Measurements from ENCODE around the gene ZNF442. TPM values are rescaled to one million over a fixed set of nuclear protein-coding genes. Genes with fewer than 3 reads are reported as not detected.
"Not testable (repeated sequence)": the region's sequence is repeated elsewhere in the genome, so short reads cannot be mapped to it uniquely, and the experiment has no call there.

The ZNF442 gene
- total RNA-seq, 3 donors from 2014 or later (not counting 1 experiment from before 2014, with no cell fraction given), result 1.4 to 3.4 (median 2.8) TPM

DNA sequence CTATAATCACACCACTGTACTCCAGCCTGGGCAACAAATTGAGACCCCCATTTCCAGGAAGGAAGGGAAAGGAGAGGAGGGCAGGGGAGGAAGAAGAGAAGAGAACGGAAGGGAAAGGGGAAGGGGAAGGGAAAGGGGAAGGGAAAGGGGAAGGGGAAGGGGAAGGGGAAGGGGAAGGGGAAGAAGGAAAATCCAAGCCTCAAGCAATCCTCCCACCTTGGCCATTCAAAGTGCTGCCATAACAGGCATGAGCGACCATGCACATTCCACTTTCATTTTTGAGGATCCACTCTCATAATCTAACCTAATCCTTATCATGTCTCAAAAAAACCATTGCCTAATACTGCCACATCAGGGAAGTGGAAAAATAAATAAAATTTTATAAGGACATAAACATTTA is 20.9 kb upstream of the ZNF442 start:
- H3K9me3 Mint-ChIP-seq; ATAC-seq; H3K4me3 Mint-ChIP-seq; H3K9me3 ChIP-seq (ENCODE audit: control insufficient read depth, insufficient read depth, low read length); H3K27ac ChIP-seq (ENCODE audit: low read length); H3K27me3 Mint-ChIP-seq (ENCODE audit: low read depth in 2 of 2); H3K4me3 ChIP-seq (ENCODE audit: low read length); DNase-seq; H3K27me3 ChIP-seq (ENCODE audit: control insufficient read depth, insufficient read depth, low read length); H3K4me1 ChIP-seq (ENCODE audit: control insufficient read depth, insufficient read depth, low read length); intact Hi-C loops (cut with micrococcal nuclease); H3K4me1 Mint-ChIP-seq; H3K27ac Mint-ChIP-seq: not testable (repeated sequence)
- no CpG with 5 or more reads among the region's 2 CpGs for WGBS (ENCODE audit: insufficient coverage)
- H3K36me3 Mint-ChIP-seq, result peaks cover 33% of the 10 kb centered on the region
- peaks cover 11% of the 10 kb centered on the region for H3K36me3 ChIP-seq (ENCODE audit: control insufficient read depth, insufficient read depth, low read length)

DNA sequence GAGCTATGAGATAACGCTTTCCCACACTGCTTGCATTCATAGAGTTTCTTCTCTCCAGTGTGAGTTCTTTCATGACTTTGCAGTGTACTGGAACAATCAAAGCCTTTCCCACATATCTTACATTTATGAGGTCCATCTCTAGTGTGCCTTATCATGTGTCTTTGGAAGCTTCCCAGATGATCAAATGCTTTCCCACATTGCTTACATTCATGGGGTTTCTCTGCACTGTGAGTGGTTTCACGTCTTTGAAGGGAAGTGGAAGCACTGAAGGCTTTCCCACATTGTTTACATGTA is 14.9 kb upstream of the ZNF442 start:
- Mint-ChIP-seq H3K36me3 (peaks cover 43% of the 10 kb centered on the region), H3K27me3 (ENCODE audit: low read depth in 2 of 2) (no peaks in the 10 kb centered on the region), H3K4me3 (no peak overlapping the region), H3K9me3 (peaks cover 16 to 28% of the 10 kb centered on the region in 2 donors), H3K27ac (no peak overlapping the region), H3K4me1 (no peaks in the 10 kb centered on the region)
- TF ChIP-seq, protein P1, sequence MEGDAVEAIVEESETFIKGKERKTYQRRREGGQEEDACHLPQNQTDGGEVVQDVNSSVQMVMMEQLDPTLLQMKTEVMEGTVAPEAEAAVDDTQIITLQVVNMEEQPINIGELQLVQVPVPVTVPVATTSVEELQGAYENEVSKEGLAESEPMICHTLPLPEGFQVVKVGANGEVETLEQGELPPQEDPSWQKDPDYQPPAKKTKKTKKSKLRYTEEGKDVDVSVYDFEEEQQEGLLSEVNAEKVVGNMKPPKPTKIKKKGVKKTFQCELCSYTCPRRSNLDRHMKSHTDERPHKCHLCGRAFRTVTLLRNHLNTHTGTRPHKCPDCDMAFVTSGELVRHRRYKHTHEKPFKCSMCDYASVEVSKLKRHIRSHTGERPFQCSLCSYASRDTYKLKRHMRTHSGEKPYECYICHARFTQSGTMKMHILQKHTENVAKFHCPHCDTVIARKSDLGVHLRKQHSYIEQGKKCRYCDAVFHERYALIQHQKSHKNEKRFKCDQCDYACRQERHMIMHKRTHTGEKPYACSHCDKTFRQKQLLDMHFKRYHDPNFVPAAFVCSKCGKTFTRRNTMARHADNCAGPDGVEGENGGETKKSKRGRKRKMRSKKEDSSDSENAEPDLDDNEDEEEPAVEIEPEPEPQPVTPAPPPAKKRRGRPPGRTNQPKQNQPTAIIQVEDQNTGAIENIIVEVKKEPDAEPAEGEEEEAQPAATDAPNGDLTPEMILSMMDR (IDR thresholded peaks at IDR 0.05), result no peak
- Histone ChIP-seq H3K4me3 (ENCODE audit: low read length) (no peak overlapping the region), H3K27me3 (ENCODE audit: control insufficient read depth, insufficient read depth, low read length) (no peaks in the 10 kb centered on the region), H3K9me3 (ENCODE audit: control insufficient read depth, insufficient read depth, low read length) (peaks cover 17% of the 10 kb centered on the region), H3K4me1 (ENCODE audit: control insufficient read depth, insufficient read depth, low read length) (no peaks in the 10 kb centered on the region), H3K27ac (ENCODE audit: low read length) (no peak overlapping the region), H3K36me3 (ENCODE audit: control insufficient read depth, insufficient read depth, low read length) (peaks cover 7% of the 10 kb centered on the region)
- no peak for ATAC-seq
- DNase-seq, result no peak
- intact Hi-C loops (cut with micrococcal nuclease), result no loop called here
- WGBS (ENCODE audit: insufficient coverage), result 90% methylated on average over 2 of the region's 2 CpGs

DNA sequence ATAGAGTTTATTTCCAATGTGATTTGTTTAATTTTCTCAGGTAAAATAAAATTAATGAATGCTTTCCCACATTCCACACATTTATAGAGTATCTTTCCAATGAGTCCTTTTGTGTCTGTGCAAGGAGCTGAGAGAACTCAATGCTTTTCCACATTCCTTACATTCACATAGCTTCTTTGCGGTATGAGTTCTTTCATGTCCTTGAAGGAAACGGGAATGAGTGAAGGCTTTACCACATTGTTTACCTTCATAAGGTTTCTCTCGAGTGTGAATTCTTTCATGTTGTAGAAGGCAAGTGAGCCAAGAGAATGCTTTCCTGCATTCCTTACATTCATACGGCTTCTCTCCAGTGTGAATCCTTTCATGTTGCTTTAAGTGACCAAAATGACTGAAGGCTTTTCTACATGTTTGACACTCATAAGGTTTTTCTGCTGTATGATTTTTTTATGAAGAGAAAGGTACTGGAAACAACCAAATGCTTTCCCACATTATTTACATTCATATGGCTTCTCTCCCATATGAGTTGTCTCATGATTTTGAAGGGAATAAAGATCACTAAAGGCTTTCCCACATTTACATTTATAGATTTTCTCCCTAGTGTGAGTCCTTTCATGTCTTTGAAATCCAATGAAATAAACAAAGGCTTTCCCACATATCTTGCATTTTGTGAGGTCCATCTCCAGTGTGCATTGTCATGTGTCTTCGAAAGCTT is 14.4 kb upstream of the ZNF442 start:
- DNase-seq (no peak), ATAC-seq (no peak)
- Mint-ChIP-seq H3K9me3 (peaks cover 16 to 28% of the 10 kb centered on the region in 2 donors), H3K4me3 (no peak overlapping the region), H3K4me1 (no peaks in the 10 kb centered on the region), H3K27ac (no peak overlapping the region), H3K36me3 (peaks cover 43% of the 10 kb centered on the region), H3K27me3 (ENCODE audit: low read depth in 2 of 2) (no peaks in the 10 kb centered on the region)
- Histone ChIP-seq H3K4me1 (ENCODE audit: control insufficient read depth, insufficient read depth, low read length) (no peaks in the 10 kb centered on the region), H3K9me3 (ENCODE audit: control insufficient read depth, insufficient read depth, low read length) (peaks cover 17% of the 10 kb centered on the region), H3K4me3 (ENCODE audit: low read length) (no peak overlapping the region), H3K36me3 (ENCODE audit: control insufficient read depth, insufficient read depth, low read length) (peaks cover 7% of the 10 kb centered on the region), H3K27me3 (ENCODE audit: control insufficient read depth, insufficient read depth, low read length) (no peaks in the 10 kb centered on the region), H3K27ac (ENCODE audit: low read length) (no peak overlapping the region)
- TF ChIP-seq, protein P1 (IDR thresholded peaks at IDR 0.05), result no peak
- intact Hi-C loops (cut with micrococcal nuclease), result no loop called here
- 100% methylated on average over 3 of the region's 5 CpGs for WGBS (ENCODE audit: insufficient coverage)

DNA sequence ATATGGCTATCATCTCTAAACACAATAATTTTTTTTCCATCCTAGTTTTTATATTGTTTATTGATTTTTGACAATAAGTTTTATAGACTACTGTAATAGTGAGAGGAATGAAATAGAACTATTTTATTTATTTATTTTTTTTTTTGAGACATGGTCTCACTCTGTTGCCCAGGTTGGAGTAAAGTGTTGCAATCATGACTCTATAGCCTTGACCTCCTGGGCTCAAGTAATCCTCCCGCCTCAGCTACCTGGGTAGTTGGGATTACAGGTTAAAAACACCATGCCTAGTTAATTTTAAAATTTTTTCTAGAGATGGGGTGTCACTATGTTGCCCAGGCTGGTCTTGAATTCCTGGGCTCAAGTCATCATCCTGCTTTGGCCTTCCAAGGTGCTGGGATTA is 8.5 kb upstream of the ZNF442 start:
- Mint-ChIP-seq H3K4me1 (no peaks in the 10 kb centered on the region), H3K9me3 (peaks cover 7 to 16% of the 10 kb centered on the region in 2 donors), H3K36me3 (peaks cover 21% of the 10 kb centered on the region), H3K4me3 (no peak overlapping the region), H3K27ac (no peak overlapping the region), H3K27me3 (ENCODE audit: low read depth in 2 of 2) (no peaks in the 10 kb centered on the region)
- peaks cover 10% of the 10 kb centered on the region for H3K9me3 ChIP-seq (ENCODE audit: control insufficient read depth, insufficient read depth, low read length)
- intact Hi-C loops (cut with micrococcal nuclease), result no loop called here
- no peak overlapping the region for H3K4me3 ChIP-seq (ENCODE audit: low read length)
- DNase-seq, result no peak
- no peak for ATAC-seq
- no peaks in the 10 kb centered on the region for H3K4me1 ChIP-seq (ENCODE audit: control insufficient read depth, insufficient read depth, low read length)
- no peaks in the 10 kb centered on the region for H3K27me3 ChIP-seq (ENCODE audit: control insufficient read depth, insufficient read depth, low read length)
- no peaks in the 10 kb centered on the region for H3K36me3 ChIP-seq (ENCODE audit: control insufficient read depth, insufficient read depth, low read length)
- WGBS (ENCODE audit: insufficient coverage), result 100% methylated on average over 1 of the region's 1 CpG
- H3K27ac ChIP-seq (ENCODE audit: low read length), result no peak overlapping the region
- TF ChIP-seq, protein P1 (IDR thresholded peaks at IDR 0.05), result no peak
